GM12865 (cell line): ENCODE measurements around the gene PNISR.

Experiments used
- DNase-seq: peaks from one replicate; pipeline ENCODE4 v3.0.0; 2010; ENCODE audit warnings: low read depth
- H3K4me3 ChIP-seq: 2 replicates; pipeline ENCODE4 v1.5.1; 2011; ENCODE audit warnings: mild to moderate bottlenecking, low read depth, low read length, control low read depth
- CTCF ChIP-seq: IDR thresholded peaks from 2 replicates; pipeline ENCODE4 v1.5.1; 2011; ENCODE audit warnings: low read length, control low read depth, low read depth, inconsistent platforms; ENCODE audit not compliant: insufficient read depth; ENCODE audit errors: missing control alignments

PNISR gene

GRCh38 chr6:99369533-99369932, 55.6 kb downstream of the PNISR start:
- DNase-seq, result no peak
- no peak for TF ChIP-seq CTCF
- no peak overlapping the region for H3K4me3 ChIP-seq

- TF ChIP-seq CTCF, result no peak
- no peak overlapping the region for H3K4me3 ChIP-seq
- no peak for DNase-seq
Observed at GRCh38 chr6:99366852-99367251, 58.3 kb downstream of the PNISR start.

- peak; percentile 60 for DNase-seq
- TF ChIP-seq CTCF, result no peak
- H3K4me3 ChIP-seq, result no peak overlapping the region
Observed at GRCh38 chr6:99364026-99364425, 61.1 kb downstream of the PNISR start.

GRCh38 chr6:99362678-99363268, 62.3 kb downstream of the PNISR start:
- no peak overlapping the region for H3K4me3 ChIP-seq
- DNase-seq, result no peak
- no peak for TF ChIP-seq CTCF

- no peak for TF ChIP-seq CTCF
- H3K4me3 ChIP-seq, result no peak overlapping the region
Observed at GRCh38 chr6:99359800-99360199, 65.3 kb downstream of the PNISR start.

GRCh38 chr6:99356641-99357040, 68.5 kb downstream of the PNISR start:
- DNase-seq, result no peak
- no peak for TF ChIP-seq CTCF
- no peak overlapping the region for H3K4me3 ChIP-seq

More at GRCh38 chr6:99359800-99360199, 65.3 kb downstream of the PNISR start:
- no peak for DNase-seq

- no peak overlapping the region for H3K4me3 ChIP-seq
- DNase-seq, result no peak
- no peak for TF ChIP-seq CTCF
Observed at GRCh38 chr6:99354983-99355382, 70.1 kb downstream of the PNISR start.
